Neural progenitor cell (in vitro differentiated cells): Measurements from ENCODE around the gene USP14. TPM values are rescaled to one million over a fixed set of nuclear protein-coding genes. Genes with fewer than 3 reads are reported as not detected.
A peak's percentile ranks its signal among the peaks of the same experiment; 100 is the strongest.

Experiments used
- DNase-seq: peaks from one replicate; pipeline ENCODE4 v3.0.0-alpha.2; 2016; ENCODE audit warnings: low spot score
- H2AFZ ChIP-seq: fragments of 200-600 bp; sonication (generic); replicated peaks from 2 replicates; pipeline ENCODE4 v1.6.1; 2016; ENCODE audit warnings: antibody characterized with exemption
- H3F3A ChIP-seq: fragments of 200-600 bp; sonication (generic); 2 replicates; pipeline ENCODE4 v1.6.1; 2016; ENCODE audit warnings: antibody characterized with exemption, low read depth
- H3K27ac ChIP-seq: fragments of 200-600 bp; sonication (generic); 2 replicates; pipeline ENCODE4 v1.5.1; 2016; ENCODE audit warnings: mild to moderate bottlenecking
- H3K27me3 ChIP-seq: fragments of 200-600 bp; sonication (generic); 2 replicates; pipeline ENCODE4 v1.6.1; 2016; ENCODE audit warnings: mild to moderate bottlenecking, moderate library complexity
- H3K36me3 ChIP-seq: fragments of 200-600 bp; sonication (generic); 2 replicates; pipeline ENCODE4 v1.5.1; 2016
- H3K4me1 ChIP-seq: fragments of 200-600 bp; sonication (generic); 2 replicates; pipeline ENCODE4 v1.6.1; 2016; ENCODE audit warnings: mixed run types
- H3K4me2 ChIP-seq: fragments of 200-600 bp; sonication (generic); 2 replicates; pipeline ENCODE4 v1.6.1; 2016
- H3K4me3 ChIP-seq: fragments of 200-600 bp; sonication (generic); 2 replicates; pipeline ENCODE4 v1.5.1; 2016
- H3K79me2 ChIP-seq: fragments of 200-600 bp; sonication (generic); 2 replicates; pipeline ENCODE4 v1.6.1; 2016; ENCODE audit warnings: low read depth
- H3K9ac ChIP-seq: fragments of 200-600 bp; sonication (generic); 2 replicates; pipeline ENCODE4 v1.6.1; 2016
- H3K9me3 ChIP-seq: fragments of 200-600 bp; sonication (generic); 2 replicates; pipeline ENCODE4 v1.5.1; 2016; ENCODE audit warnings: low read depth
- H4K20me1 ChIP-seq: fragments of 200-600 bp; sonication (generic); 2 replicates; pipeline ENCODE4 v1.6.1; 2016; ENCODE audit warnings: low read depth
- H3K27ac Mint-ChIP-seq: 3 replicates; pipeline ENCODE4 v1.8.0; 2021; ENCODE audit warnings: mixed read lengths
- H3K27me3 Mint-ChIP-seq: 2 replicates; pipeline ENCODE4 v1.8.0; 2022; ENCODE audit warnings: low read depth, mild to moderate bottlenecking, inconsistent platforms, moderate library complexity, mixed read lengths; ENCODE audit not compliant: insufficient read depth
- H3K36me3 Mint-ChIP-seq: 3 replicates; pipeline ENCODE4 v1.8.0; 2021; ENCODE audit warnings: mixed read lengths
- H3K4me1 Mint-ChIP-seq: 3 replicates; pipeline ENCODE4 v1.8.0; 2021; ENCODE audit warnings: mixed read lengths
- H3K4me3 Mint-ChIP-seq: 3 replicates; pipeline ENCODE4 v1.8.0; 2021; ENCODE audit warnings: mild to moderate bottlenecking, moderate library complexity, mixed read lengths
- H3K9me3 Mint-ChIP-seq: 3 replicates; pipeline ENCODE4 v1.8.0; 2020; ENCODE audit warnings: mixed read lengths
- CTCF ChIP-seq: fragments of 200-600 bp; sonication (generic); IDR thresholded peaks from 2 replicates; pipeline ENCODE4 v1.5.1; 2017; ENCODE audit warnings: antibody characterized with exemption, mild to moderate bottlenecking
- EZH2 ChIP-seq: fragments of 200-600 bp; sonication (generic); IDR thresholded peaks from 2 replicates; pipeline ENCODE4 v1.6.1; 2017; ENCODE audit warnings: antibody characterized with exemption, mild to moderate bottlenecking, moderate library complexity
- EZH2phosphoT487 ChIP-seq: fragments of 200-600 bp; sonication (generic); IDR thresholded peaks from 2 replicates; pipeline ENCODE4 v1.6.1; 2017; ENCODE audit warnings: antibody characterized with exemption
- total RNA-seq: library from RNA; depleted of rRNA; stranded (reverse); fragments of >200 nt; gene quantifications from 2 replicates; pipeline ENCODE4 v1.2.3, GENCODE V29; 2015; ENCODE audit warnings: low replicate concordance

Gene USP14
- total RNA-seq, 1 donor from 2014 or later, result 38.9 TPM

- peaks cover 36% of the 10 kb centered on the region for H3K36me3 Mint-ChIP-seq
- H3K27ac Mint-ChIP-seq, result no peak overlapping the region
- no peak overlapping the region for H3K9ac ChIP-seq
These were observed 69.5 kb downstream of the USP14 start for GRCh38 chr18:227902-228301.

GRCh38 chr18:228586-228985 is 70.2 kb downstream of the USP14 start:
- no peak for DNase-seq
- H3K27me3 ChIP-seq, result no peaks in the 10 kb centered on the region
- H3K36me3 ChIP-seq, result peaks cover 16% of the 10 kb centered on the region
- H3K9me3 Mint-ChIP-seq, result no peaks in the 10 kb centered on the region
- no peak overlapping the region for H3K4me3 Mint-ChIP-seq
- H3K79me2 ChIP-seq, result no peaks in the 10 kb centered on the region
- H3K27me3 Mint-ChIP-seq, result no peaks in the 10 kb centered on the region
- peaks cover 30% of the 10 kb centered on the region for H3K36me3 Mint-ChIP-seq
- H3K27ac Mint-ChIP-seq, result no peak overlapping the region
- H4K20me1 ChIP-seq, result no peaks in the 10 kb centered on the region
- H3K4me2 ChIP-seq, result no peak overlapping the region
- H3K9me3 ChIP-seq, result no peaks in the 10 kb centered on the region
- no peak overlapping the region for H3K27ac ChIP-seq
- H2AFZ ChIP-seq, result no peak overlapping the region
- H3F3A ChIP-seq, result no peaks in the 10 kb centered on the region
- H3K4me3 ChIP-seq, result no peak overlapping the region
- TF ChIP-seq EZH2phosphoT487 (no peak), CTCF (no peak), EZH2 (no peak)
- no peaks in the 10 kb centered on the region for H3K4me1 ChIP-seq
- no peaks in the 10 kb centered on the region for H3K4me1 Mint-ChIP-seq
- H3K9ac ChIP-seq, result no peak overlapping the region

More at GRCh38 chr18:227902-228301, 69.5 kb downstream of the USP14 start:
- H3K27me3 ChIP-seq, result no peaks in the 10 kb centered on the region
- TF ChIP-seq CTCF (no peak), EZH2 (no peak), EZH2phosphoT487 (no peak)
- Mint-ChIP-seq H3K9me3 (no peaks in the 10 kb centered on the region), H3K4me3 (peak overlapping the region; percentile 2), H3K27me3 (no peaks in the 10 kb centered on the region), H3K4me1 (no peaks in the 10 kb centered on the region)
- H3K36me3 ChIP-seq, result peaks cover 20% of the 10 kb centered on the region
- H3K4me1 ChIP-seq, result no peaks in the 10 kb centered on the region
- H3K79me2 ChIP-seq, result no peaks in the 10 kb centered on the region
- DNase-seq, result no peak
- H3K4me2 ChIP-seq, result no peak overlapping the region
- no peak overlapping the region for H2AFZ ChIP-seq
- no peak overlapping the region for H3K4me3 ChIP-seq
- no peaks in the 10 kb centered on the region for H3K9me3 ChIP-seq
- H3F3A ChIP-seq, result no peaks in the 10 kb centered on the region
- H3K27ac ChIP-seq, result no peak overlapping the region
- no peaks in the 10 kb centered on the region for H4K20me1 ChIP-seq

- Histone ChIP-seq H3K4me2 (no peak overlapping the region), H3K9me3 (no peaks in the 10 kb centered on the region), H3K4me1 (no peaks in the 10 kb centered on the region), H2AFZ (no peak overlapping the region), H3K27ac (no peak overlapping the region), H3K79me2 (no peaks in the 10 kb centered on the region), H3K27me3 (no peaks in the 10 kb centered on the region), H3K36me3 (peaks cover 4% of the 10 kb centered on the region), H3K4me3 (no peak overlapping the region), H3F3A (no peaks in the 10 kb centered on the region), H4K20me1 (no peaks in the 10 kb centered on the region), H3K9ac (no peak overlapping the region)
- Mint-ChIP-seq H3K4me3 (no peak overlapping the region), H3K27me3 (no peaks in the 10 kb centered on the region), H3K9me3 (no peaks in the 10 kb centered on the region), H3K4me1 (no peaks in the 10 kb centered on the region), H3K27ac (no peak overlapping the region), H3K36me3 (peaks cover 17% of the 10 kb centered on the region)
- TF ChIP-seq EZH2, result no peak
- TF ChIP-seq CTCF, result no peak
- no peak for TF ChIP-seq EZH2phosphoT487
- no peak for DNase-seq
These were observed 73.2 kb downstream of the USP14 start for GRCh38 chr18:231563-231962.
